Fibroblast of gingiva (primary cell): ENCODE results near the gene PRR5L.

Experiments
- DNase-seq: peaks from one replicate; pipeline ENCODE4 v3.0.0-alpha.2; 2011; ENCODE audit warnings: low read depth

Gene PRR5L

GRCh38 chr11:36402568-36403170 is 106.6 kb downstream of the PRR5L start:
- DNase-seq: no peak

GRCh38 chr11:36403661-36404060 is 107.6 kb downstream of the PRR5L start:
- no peak for DNase-seq

- DNase-seq: no peak
Measured at GRCh38 chr11:36404831-36405230, 108.7 kb downstream of the PRR5L start.

- no peak for DNase-seq
Measured at GRCh38 chr11:36405585-36406367, 109.7 kb downstream of the PRR5L start.

- DNase-seq: no peak
Measured at GRCh38 chr11:36407356-36407755, 111.3 kb downstream of the PRR5L start.

- no peak for DNase-seq
Measured at GRCh38 chr11:36408498-36409136, 112.5 kb downstream of the PRR5L start.

GRCh38 chr11:36409152-36409816 is 113.2 kb downstream of the PRR5L start:
- DNase-seq: no peak

- no peak for DNase-seq
Measured at GRCh38 chr11:36411202-36411640, 115.1 kb downstream of the PRR5L start.

GRCh38 chr11:36412781-36413383 is 116.8 kb downstream of the PRR5L start:
- no peak for DNase-seq

GRCh38 chr11:36417154-36417553 is 121.1 kb downstream of the PRR5L start:
- no peak for DNase-seq

- no peak for DNase-seq
Measured at GRCh38 chr11:36419791-36420424, 123.8 kb downstream of the PRR5L start.

GRCh38 chr11:36421546-36422155 is 125.6 kb downstream of the PRR5L start:
- DNase-seq: no peak

- DNase-seq: no peak
Measured at GRCh38 chr11:36425561-36426081, 129.5 kb downstream of the PRR5L start.

- DNase-seq: no peak
Measured at GRCh38 chr11:36426226-36426848, 130.2 kb downstream of the PRR5L start.

- DNase-seq: peak; percentile 35
Measured at GRCh38 chr11:36427079-36427478, 131.0 kb downstream of the PRR5L start.

GRCh38 chr11:36427876-36428275 is 131.8 kb downstream of the PRR5L start:
- DNase-seq: no peak

GRCh38 chr11:36431429-36432092 is 135.5 kb downstream of the PRR5L start:
- peak; percentile 86 for DNase-seq

GRCh38 chr11:36432093-36432469 is 136.0 kb downstream of the PRR5L start:
- DNase-seq: no peak

- no peak for DNase-seq
Measured at GRCh38 chr11:36432738-36433137, 136.7 kb downstream of the PRR5L start.

- DNase-seq: no peak
Measured at GRCh38 chr11:36436064-36436463, 140.0 kb downstream of the PRR5L start.
